SK-N-SH treated with all-trans-retinoic acid at 6 μM for 48 hours (cell line): ENCODE data around the gene OTUB1.

Experiments
- ATAC-seq: fragments of 200-7000 bp; cut with Tn5 transposase; 3 replicates; pipeline ENCODE4 v1.9.1; 2020; ENCODE audit warnings: mild to moderate bottlenecking, moderate library complexity
- ARNTL ChIP-seq: fragments of 450-650 bp; formaldehyde crosslinking; IDR thresholded peaks from 2 replicates; pipeline ENCODE4 v1.5.0; 2020; ENCODE audit warnings: low read depth, mild to moderate bottlenecking, moderate library complexity, borderline replicate concordance
- BACH2 ChIP-seq: fragments of 250-450 bp; sonication (Bioruptor Pico); IDR thresholded peaks from 2 replicates; pipeline ENCODE4 v1.9.0; 2021; ENCODE audit warnings: mild to moderate bottlenecking, borderline replicate concordance
- CSDC2 ChIP-seq: fragments of 250-450 bp; sonication (Bioruptor Pico); IDR thresholded peaks from 2 replicates; pipeline ENCODE4 v1.5.0; 2020; ENCODE audit warnings: mild to moderate bottlenecking, moderate library complexity
- ESRRG ChIP-seq: fragments of 250-450 bp; sonication (Bioruptor Pico); IDR thresholded peaks from 2 replicates; pipeline ENCODE4 v1.6.1; 2021; ENCODE audit warnings: mild to moderate bottlenecking
- GLIS3 ChIP-seq: fragments of 250-450 bp; sonication (Bioruptor Pico); IDR thresholded peaks from 2 replicates; pipeline ENCODE4 v1.5.0; 2020; ENCODE audit warnings: mild to moderate bottlenecking, moderate library complexity
- ISL1 ChIP-seq: fragments of 250-450 bp; sonication (Bioruptor Pico); IDR thresholded peaks from 2 replicates; pipeline ENCODE4 v2.1.2; 2022; ENCODE audit warnings: mild to moderate bottlenecking, moderate library complexity
- OSR1 ChIP-seq: fragments of 250-450 bp; sonication (Bioruptor Pico); IDR thresholded peaks from 2 replicates; pipeline ENCODE4 v1.8.0; 2022; ENCODE audit warnings: moderate library complexity, mild to moderate bottlenecking, inconsistent platforms
- PPARA ChIP-seq: fragments of 250-450 bp; sonication (Bioruptor Pico); IDR thresholded peaks from 2 replicates; pipeline ENCODE4 v1.5.0; 2020; ENCODE audit warnings: mild to moderate bottlenecking, borderline replicate concordance
- RARB ChIP-seq: fragments of 250-450 bp; sonication (Bioruptor Pico); IDR thresholded peaks from 2 replicates; pipeline ENCODE4 v1.8.0; 2021; ENCODE audit warnings: mild to moderate bottlenecking, moderate library complexity
- SNAI2 ChIP-seq: fragments of 250-450 bp; sonication (Bioruptor Pico); IDR thresholded peaks from 2 replicates; pipeline ENCODE4 v1.5.0; 2020; ENCODE audit warnings: mild to moderate bottlenecking, moderate library complexity
- TCF4 ChIP-seq: fragments of 250-450 bp; sonication (Bioruptor Pico); IDR thresholded peaks from 2 replicates; pipeline ENCODE4 v1.8.0; 2021; ENCODE audit warnings: mild to moderate bottlenecking, moderate library complexity, borderline replicate concordance
- TOX ChIP-seq: fragments of 250-450 bp; sonication (Bioruptor Pico); IDR thresholded peaks from 2 replicates; pipeline ENCODE4 v1.8.0; 2021; ENCODE audit warnings: mild to moderate bottlenecking, moderate library complexity, borderline replicate concordance
- ZC3H10 ChIP-seq: fragments of 250-450 bp; sonication (Bioruptor Pico); IDR thresholded peaks from 2 replicates; pipeline ENCODE4 v1.5.1; 2021; ENCODE audit warnings: mild to moderate bottlenecking, moderate library complexity
- ZFP3 ChIP-seq: fragments of 250-450 bp; sonication (Bioruptor Pico); IDR thresholded peaks from 2 replicates; pipeline ENCODE4 v1.5.0; 2020; ENCODE audit warnings: mild to moderate bottlenecking, moderate library complexity
- ZNF565 ChIP-seq: fragments of 450-650 bp; formaldehyde crosslinking; conservative IDR thresholded peaks from 2 replicates; pipeline ENCODE4 v1.5.0; 2020; ENCODE audit warnings: low read depth, mild to moderate bottlenecking, moderate library complexity
- ZNF70 ChIP-seq: fragments of 450-650 bp; formaldehyde crosslinking; IDR thresholded peaks from 2 replicates; pipeline ENCODE4 v1.5.0; 2020; ENCODE audit warnings: mild to moderate bottlenecking, moderate library complexity
- ZNF8 ChIP-seq: fragments of 450-650 bp; formaldehyde crosslinking; IDR thresholded peaks from 2 replicates; pipeline ENCODE4 v1.5.0; 2020; ENCODE audit warnings: mild to moderate bottlenecking, moderate library complexity
- TF ChIP-seq, protein P1 (sequence below): fragments of 250-450 bp; sonication (Bioruptor Pico); IDR thresholded peaks from 2 replicates; pipeline ENCODE4 v1.8.0; 2021; ENCODE audit warnings: low read depth, mild to moderate bottlenecking, moderate library complexity, borderline replicate concordance
- TF ChIP-seq, protein P2 (sequence below): fragments of 250-450 bp; sonication (Bioruptor Pico); IDR thresholded peaks from 2 replicates; pipeline ENCODE4 v1.5.1; 2020; ENCODE audit warnings: low read depth, mild to moderate bottlenecking, moderate library complexity
- TF ChIP-seq, protein P3 (sequence below): fragments of 250-450 bp; sonication (Bioruptor Pico); IDR thresholded peaks from 2 replicates; pipeline ENCODE4 v1.8.0; 2020; ENCODE audit warnings: mild to moderate bottlenecking, moderate library complexity, borderline replicate concordance
- TF ChIP-seq, protein P4 (sequence below): fragments of 250-450 bp; sonication (Bioruptor Pico); IDR thresholded peaks from 2 replicates; pipeline ENCODE4 v1.5.1; 2021; ENCODE audit warnings: mild to moderate bottlenecking, moderate library complexity

OTUB1 gene

DNA sequence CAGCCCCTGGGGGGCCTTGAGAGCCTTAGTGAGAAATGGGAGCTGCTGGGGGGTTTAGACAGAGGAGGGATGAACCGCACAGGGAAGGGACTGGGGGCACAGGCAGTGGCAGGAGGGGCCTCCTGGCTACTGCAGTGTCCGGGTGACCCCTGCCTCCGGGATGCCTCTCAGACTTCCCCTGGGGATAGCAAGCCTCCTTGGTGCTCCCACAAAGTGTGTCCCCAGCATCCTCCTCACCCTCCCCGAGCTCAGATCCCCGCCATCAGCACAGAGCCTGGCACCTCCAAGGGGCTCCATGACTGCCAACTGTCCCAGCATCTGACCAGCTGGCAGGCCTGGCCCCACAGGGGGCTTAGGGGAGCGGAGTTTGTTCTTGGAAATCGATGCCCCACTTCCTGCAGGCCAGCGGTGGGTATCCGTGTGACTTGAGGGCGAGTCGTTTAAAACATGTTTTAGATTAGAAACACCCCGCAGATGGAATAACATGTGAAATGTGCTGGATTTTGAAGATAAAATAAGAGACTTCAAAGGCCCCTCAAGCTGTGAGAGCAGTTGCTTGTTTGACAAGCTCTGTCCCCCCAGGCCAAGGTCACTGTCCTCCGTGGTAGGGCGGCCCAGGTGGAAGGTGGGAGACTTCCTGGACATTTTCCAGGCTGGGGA, 36.0 kb downstream of the OTUB1 start:
- TF ChIP-seq BACH2 (CRISPR knock-in tag): no peak
- no peak for ATAC-seq

DNA sequence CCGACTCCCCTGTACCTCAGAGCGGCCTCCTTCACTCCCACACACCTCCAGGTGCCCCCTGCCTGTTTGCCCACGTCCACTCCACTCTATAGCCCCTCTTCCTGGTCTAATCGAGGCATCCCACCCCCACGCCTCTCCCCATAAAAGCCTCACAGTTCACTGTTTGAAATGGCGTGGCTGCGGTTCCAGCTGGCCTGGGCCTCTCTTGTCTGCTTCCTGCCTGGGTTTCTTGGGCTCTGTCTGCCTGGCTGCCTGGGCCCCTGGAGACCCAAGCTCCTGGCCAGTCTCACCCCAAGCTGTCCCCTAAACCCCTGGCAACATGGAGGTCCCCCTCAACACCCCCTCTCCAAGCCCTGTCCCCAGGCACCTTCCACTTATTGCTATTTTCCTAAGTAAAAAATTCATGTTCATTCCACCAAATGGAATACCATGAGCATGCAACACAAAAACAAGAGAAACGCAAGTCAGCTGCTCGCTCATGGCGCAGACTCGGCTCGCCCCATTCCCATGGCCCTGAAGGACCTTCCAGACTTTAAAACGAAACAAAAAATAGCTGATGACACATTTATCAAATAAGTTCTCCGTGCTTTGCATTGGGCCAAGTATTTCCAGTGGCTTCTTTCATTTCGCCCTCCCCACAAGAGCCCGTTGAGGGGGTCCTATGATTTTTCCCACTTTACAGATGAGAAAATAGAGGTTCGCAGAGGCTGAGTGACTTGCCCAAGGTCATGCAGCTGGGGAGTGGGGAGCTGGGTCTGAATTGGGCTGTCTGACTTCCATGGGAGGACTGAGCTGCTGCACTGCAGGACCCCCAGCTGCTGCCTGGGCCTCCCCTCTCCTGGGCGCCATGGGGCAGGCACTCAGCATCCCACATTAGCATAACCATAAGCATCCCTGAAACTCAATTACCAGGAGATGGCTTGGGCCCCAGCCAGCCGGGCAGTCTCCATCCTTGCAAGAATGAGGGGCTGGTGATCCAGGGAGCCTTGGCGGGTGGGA, 37.8 kb downstream of the OTUB1 start:
- ATAC-seq: no peak
- TF ChIP-seq ZNF8 (CRISPR knock-in tag): no peak
- no peak for TF ChIP-seq ZNF565 (CRISPR knock-in tag)
- no peak for TF ChIP-seq ESRRG (CRISPR knock-in tag)
- TF ChIP-seq, protein P1, sequence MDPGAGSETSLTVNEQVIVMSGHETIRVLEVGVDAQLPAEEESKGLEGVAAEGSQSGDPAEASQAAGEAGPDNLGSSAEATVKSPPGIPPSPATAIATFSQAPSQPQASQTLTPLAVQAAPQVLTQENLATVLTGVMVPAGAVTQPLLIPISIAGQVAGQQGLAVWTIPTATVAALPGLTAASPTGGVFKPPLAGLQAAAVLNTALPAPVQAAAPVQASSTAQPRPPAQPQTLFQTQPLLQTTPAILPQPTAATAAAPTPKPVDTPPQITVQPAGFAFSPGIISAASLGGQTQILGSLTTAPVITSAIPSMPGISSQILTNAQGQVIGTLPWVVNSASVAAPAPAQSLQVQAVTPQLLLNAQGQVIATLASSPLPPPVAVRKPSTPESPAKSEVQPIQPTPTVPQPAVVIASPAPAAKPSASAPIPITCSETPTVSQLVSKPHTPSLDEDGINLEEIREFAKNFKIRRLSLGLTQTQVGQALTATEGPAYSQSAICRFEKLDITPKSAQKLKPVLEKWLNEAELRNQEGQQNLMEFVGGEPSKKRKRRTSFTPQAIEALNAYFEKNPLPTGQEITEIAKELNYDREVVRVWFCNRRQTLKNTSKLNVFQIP (CRISPR knock-in tag): no peak
- TF ChIP-seq ZC3H10 (CRISPR knock-in tag): no peak
- TF ChIP-seq, protein P2, sequence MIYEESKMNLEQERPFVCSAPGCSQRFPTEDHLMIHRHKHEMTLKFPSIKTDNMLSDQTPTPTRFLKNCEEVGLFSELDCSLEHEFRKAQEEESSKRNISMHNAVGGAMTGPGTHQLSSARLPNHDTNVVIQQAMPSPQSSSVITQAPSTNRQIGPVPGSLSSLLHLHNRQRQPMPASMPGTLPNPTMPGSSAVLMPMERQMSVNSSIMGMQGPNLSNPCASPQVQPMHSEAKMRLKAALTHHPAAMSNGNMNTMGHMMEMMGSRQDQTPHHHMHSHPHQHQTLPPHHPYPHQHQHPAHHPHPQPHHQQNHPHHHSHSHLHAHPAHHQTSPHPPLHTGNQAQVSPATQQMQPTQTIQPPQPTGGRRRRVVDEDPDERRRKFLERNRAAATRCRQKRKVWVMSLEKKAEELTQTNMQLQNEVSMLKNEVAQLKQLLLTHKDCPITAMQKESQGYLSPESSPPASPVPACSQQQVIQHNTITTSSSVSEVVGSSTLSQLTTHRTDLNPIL (CRISPR knock-in tag): no peak
- TF ChIP-seq TOX: no peak
- TF ChIP-seq, protein P3, sequence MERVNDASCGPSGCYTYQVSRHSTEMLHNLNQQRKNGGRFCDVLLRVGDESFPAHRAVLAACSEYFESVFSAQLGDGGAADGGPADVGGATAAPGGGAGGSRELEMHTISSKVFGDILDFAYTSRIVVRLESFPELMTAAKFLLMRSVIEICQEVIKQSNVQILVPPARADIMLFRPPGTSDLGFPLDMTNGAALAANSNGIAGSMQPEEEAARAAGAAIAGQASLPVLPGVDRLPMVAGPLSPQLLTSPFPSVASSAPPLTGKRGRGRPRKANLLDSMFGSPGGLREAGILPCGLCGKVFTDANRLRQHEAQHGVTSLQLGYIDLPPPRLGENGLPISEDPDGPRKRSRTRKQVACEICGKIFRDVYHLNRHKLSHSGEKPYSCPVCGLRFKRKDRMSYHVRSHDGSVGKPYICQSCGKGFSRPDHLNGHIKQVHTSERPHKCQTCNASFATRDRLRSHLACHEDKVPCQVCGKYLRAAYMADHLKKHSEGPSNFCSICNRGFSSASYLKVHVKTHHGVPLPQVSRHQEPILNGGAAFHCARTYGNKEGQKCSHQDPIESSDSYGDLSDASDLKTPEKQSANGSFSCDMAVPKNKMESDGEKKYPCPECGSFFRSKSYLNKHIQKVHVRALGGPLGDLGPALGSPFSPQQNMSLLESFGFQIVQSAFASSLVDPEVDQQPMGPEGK (CRISPR knock-in tag): no peak
- TF ChIP-seq BACH2 (CRISPR knock-in tag): no peak
- TF ChIP-seq GLIS3: no peak

DNA sequence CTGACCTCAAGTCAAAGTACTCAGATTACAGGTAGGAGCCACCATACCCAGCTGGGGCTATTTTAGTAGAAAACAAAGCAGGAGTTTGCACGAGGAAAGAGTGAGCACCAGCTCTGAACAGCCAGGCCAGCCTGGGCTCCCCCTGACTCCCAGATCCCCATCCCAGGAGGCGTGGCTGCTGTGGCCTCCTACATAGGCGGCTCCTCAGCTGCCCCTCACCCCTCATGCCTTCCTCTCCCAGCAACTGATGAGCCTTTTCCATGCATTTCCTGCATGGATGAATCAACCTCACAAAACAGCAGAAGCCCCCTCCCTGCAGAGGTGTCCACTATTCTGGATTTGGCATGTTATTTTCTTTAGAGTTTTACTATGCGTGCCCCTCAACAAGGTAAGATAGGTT, 39.0 kb downstream of the OTUB1 start:
- ATAC-seq: no peak
- TF ChIP-seq, protein P4, sequence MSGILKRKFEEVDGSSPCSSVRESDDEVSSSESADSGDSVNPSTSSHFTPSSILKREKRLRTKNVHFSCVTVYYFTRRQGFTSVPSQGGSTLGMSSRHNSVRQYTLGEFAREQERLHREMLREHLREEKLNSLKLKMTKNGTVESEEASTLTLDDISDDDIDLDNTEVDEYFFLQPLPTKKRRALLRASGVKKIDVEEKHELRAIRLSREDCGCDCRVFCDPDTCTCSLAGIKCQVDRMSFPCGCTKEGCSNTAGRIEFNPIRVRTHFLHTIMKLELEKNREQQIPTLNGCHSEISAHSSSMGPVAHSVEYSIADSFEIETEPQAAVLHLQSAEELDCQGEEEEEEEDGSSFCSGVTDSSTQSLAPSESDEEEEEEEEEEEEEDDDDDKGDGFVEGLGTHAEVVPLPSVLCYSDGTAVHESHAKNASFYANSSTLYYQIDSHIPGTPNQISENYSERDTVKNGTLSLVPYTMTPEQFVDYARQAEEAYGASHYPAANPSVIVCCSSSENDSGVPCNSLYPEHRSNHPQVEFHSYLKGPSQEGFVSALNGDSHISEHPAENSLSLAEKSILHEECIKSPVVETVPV: no peak
- no peak for TF ChIP-seq ZNF70 (CRISPR knock-in tag)
- TF ChIP-seq ZNF565 (CRISPR knock-in tag): no peak
- TF ChIP-seq, protein P1 (CRISPR knock-in tag): no peak
- no peak for TF ChIP-seq OSR1 (CRISPR knock-in tag)
- no peak for TF ChIP-seq TCF4 (CRISPR knock-in tag)
- TF ChIP-seq, protein P2 (CRISPR knock-in tag): no peak
- no peak for TF ChIP-seq PPARA (CRISPR knock-in tag)
- no peak for TF ChIP-seq ARNTL (CRISPR knock-in tag)
- no peak for TF ChIP-seq TOX
- no peak for TF ChIP-seq BACH2 (CRISPR knock-in tag)
- TF ChIP-seq, protein P3 (CRISPR knock-in tag): no peak
- no peak for TF ChIP-seq RARB (CRISPR knock-in tag)
- no peak for TF ChIP-seq ZFP3
- TF ChIP-seq CSDC2 (CRISPR knock-in tag): no peak
- TF ChIP-seq SNAI2: no peak
- no peak for TF ChIP-seq ESRRG (CRISPR knock-in tag)
- TF ChIP-seq ZC3H10 (CRISPR knock-in tag): no peak
- TF ChIP-seq GLIS3: no peak
- no peak for TF ChIP-seq ISL1 (CRISPR knock-in tag)
